ENCODE data around the gene RSPH10B2. TPM values are rescaled to one million over a fixed set of nuclear protein-coding genes. Genes with fewer than 3 reads are reported as not detected.
"Not testable (repeated sequence)": the region's sequence is repeated elsewhere in the genome, so short reads cannot be mapped to it uniquely, and the experiment has no call there.

The RSPH10B2 gene
- polyA plus RNA-seq, 1 donor from 2014 or later: 0.22 TPM

- H3K27ac ChIP-seq (ENCODE audit: low read length); H3K4me3 ChIP-seq (ENCODE audit: low read length); H3K79me2 ChIP-seq (replicated peaks; ENCODE audit: insufficient read depth, low read length); H3K4me2 ChIP-seq (ENCODE audit: low read length); H3K9me3 ChIP-seq (ENCODE audit: low read length); H3K9ac ChIP-seq (ENCODE audit: low read length); H4K20me1 ChIP-seq (ENCODE audit: insufficient read depth); H2AFZ ChIP-seq (ENCODE audit: low read depth, low read length); H3K9me2 ChIP-seq (ENCODE audit: insufficient read depth, low read length); H3F3A ChIP-seq (ENCODE audit: insufficient read depth, low read length, poor library complexity, severe bottlenecking); H3K36me3 ChIP-seq (ENCODE audit: insufficient read depth, low read length); H3K27me3 ChIP-seq (ENCODE audit: insufficient read depth, low read depth, low read length): not testable (repeated sequence)
Observed at GRCh38 chr7:6843092-6843491, 89.2 kb downstream of the RSPH10B2 start.

GRCh38 chr7:6843654-6844053 is 89.8 kb downstream of the RSPH10B2 start:
- not testable (repeated sequence) for H2AFZ ChIP-seq (ENCODE audit: low read depth, low read length); H3K4me3 ChIP-seq (ENCODE audit: low read length); H3K79me2 ChIP-seq (replicated peaks; ENCODE audit: insufficient read depth, low read length); H3F3A ChIP-seq (ENCODE audit: insufficient read depth, low read length, poor library complexity, severe bottlenecking); H3K36me3 ChIP-seq (ENCODE audit: insufficient read depth, low read length); H3K27ac ChIP-seq (ENCODE audit: low read length); H3K9ac ChIP-seq (ENCODE audit: low read length); H3K9me2 ChIP-seq (ENCODE audit: insufficient read depth, low read length); H3K4me2 ChIP-seq (ENCODE audit: low read length); H3K9me3 ChIP-seq (ENCODE audit: low read length); H4K20me1 ChIP-seq (ENCODE audit: insufficient read depth); H3K27me3 ChIP-seq (ENCODE audit: insufficient read depth, low read depth, low read length)

- not testable (repeated sequence) for H3K79me2 ChIP-seq (replicated peaks; ENCODE audit: insufficient read depth, low read length); H2AFZ ChIP-seq (ENCODE audit: low read depth, low read length); H3K36me3 ChIP-seq (ENCODE audit: insufficient read depth, low read length); H3K4me3 ChIP-seq (ENCODE audit: low read length); H3K27ac ChIP-seq (ENCODE audit: low read length); H3K9ac ChIP-seq (ENCODE audit: low read length); H3K27me3 ChIP-seq (ENCODE audit: insufficient read depth, low read depth, low read length); H4K20me1 ChIP-seq (ENCODE audit: insufficient read depth); H3K9me3 ChIP-seq (ENCODE audit: low read length); H3K9me2 ChIP-seq (ENCODE audit: insufficient read depth, low read length); H3F3A ChIP-seq (ENCODE audit: insufficient read depth, low read length, poor library complexity, severe bottlenecking); H3K4me2 ChIP-seq (ENCODE audit: low read length)
Observed at GRCh38 chr7:6845971-6846449, 92.1 kb downstream of the RSPH10B2 start.

GRCh38 chr7:6847751-6848150 is 93.8 kb downstream of the RSPH10B2 start:
- not testable (repeated sequence) for H4K20me1 ChIP-seq (ENCODE audit: insufficient read depth); H3K27ac ChIP-seq (ENCODE audit: low read length); H3K9ac ChIP-seq (ENCODE audit: low read length); H3F3A ChIP-seq (ENCODE audit: insufficient read depth, low read length, poor library complexity, severe bottlenecking); H3K4me2 ChIP-seq (ENCODE audit: low read length); H3K4me3 ChIP-seq (ENCODE audit: low read length); H3K9me3 ChIP-seq (ENCODE audit: low read length); H3K27me3 ChIP-seq (ENCODE audit: insufficient read depth, low read depth, low read length); H2AFZ ChIP-seq (ENCODE audit: low read depth, low read length); H3K36me3 ChIP-seq (ENCODE audit: insufficient read depth, low read length); H3K9me2 ChIP-seq (ENCODE audit: insufficient read depth, low read length); H3K79me2 ChIP-seq (replicated peaks; ENCODE audit: insufficient read depth, low read length)

Other genes with a start within 250 kb of the RSPH10B2 start
- gene GRID2IP, start 202.6 kb upstream of the RSPH10B2 start, polyA plus RNA-seq: 0.32 TPM in 1 of 2 replicates, not detected in the other
- gene ZDHHC4, start 176.6 kb upstream of the RSPH10B2 start, polyA plus RNA-seq: 52.2 and 55.9 TPM in 2 replicates
- gene INTS15, start 164.1 kb upstream of the RSPH10B2 start, polyA plus RNA-seq: 32.0 and 36.2 TPM in 2 replicates
- gene ZNF853, start 138.5 kb upstream of the RSPH10B2 start, polyA plus RNA-seq: 8.7 and 12.9 TPM in 2 replicates
- 22.2 and 31.6 TPM in 2 replicates for gene ZNF316, start 116.8 kb upstream of the RSPH10B2 start, polyA plus RNA-seq
- gene ZNF12, start 47.2 kb upstream of the RSPH10B2 start, polyA plus RNA-seq: 26.0 and 27.9 TPM in 2 replicates
- 73.1 and 100 TPM in 2 replicates for gene CCZ1B, start 72.2 kb downstream of the RSPH10B2 start, polyA plus RNA-seq

All from neural cell (in vitro differentiated cells).